Left lung (tissue), 10 donors: ENCODE data around the gene CSH2. TPM values are rescaled to one million over a fixed set of nuclear protein-coding genes. Genes with fewer than 3 reads are reported as not detected.
A peak's percentile ranks its signal among the peaks of the same experiment; 100 is the strongest.

ENCODE experiments used
- ATAC-seq: fragments of 200-7000 bp; cut with Tn5 transposase; one replicate; pipeline ENCODE4 v1.9.1; 2020; ENCODE audit warnings: moderate library complexity
- DNase-seq, 4 donors: peaks; one replicate each; pipeline ENCODE4 v3.0.0-alpha.2; 2013 to 2020
- H3K27ac ChIP-seq, 2 donors: fragments of 200-600 bp; sonication (generic) in 1 of 2; one replicate each; pipeline versions ENCODE4 v1.5.0 to v1.8.0; 2020 to 2021
- H3K27me3 ChIP-seq, 2 donors: fragments of 200-600 bp; sonication (generic) in 1 of 2; one replicate each; pipeline versions ENCODE4 v1.5.0 to v1.8.0; 2020 to 2021
- H3K36me3 ChIP-seq, 2 donors: fragments of 200-600 bp; sonication (generic) in 1 of 2; one replicate each; pipeline versions ENCODE4 v1.5.0 to v1.8.0; 2020 to 2021
- H3K4me1 ChIP-seq, 2 donors: fragments of 200-600 bp; one replicate each; pipeline ENCODE4 v1.8.0; 2021
- H3K4me3 ChIP-seq, 2 donors: fragments of 200-600 bp; sonication (generic) in 1 of 2; one replicate each; pipeline versions ENCODE4 v1.5.0 to v1.8.0; 2020 to 2021; ENCODE audit warnings: mild to moderate bottlenecking in 1 of 2
- H3K9me3 ChIP-seq, 2 donors: fragments of 200-600 bp; sonication (generic) in 1 of 2; one replicate each; pipeline versions ENCODE4 v1.5.0 to v1.8.0; 2020 to 2021
- CTCF ChIP-seq, 2 donors: fragments of 200-600 bp; sonication (generic) in 1 of 2; IDR thresholded peaks; one replicate each; pipeline versions ENCODE4 v1.5.0 to v1.8.0; 2021; ENCODE audit warnings: antibody characterized with exemption in 2 of 2
- intact Hi-C, 2 donors: fragments of 100-400 bp; cut with DNase I; formaldehyde crosslinking; loops; one replicate each; pipeline versions ENCODE4 v1.11.2 to v1.14.2; 2022
- polyA plus RNA-seq, 6 donors: library from polyadenylated mRNA; unstranded; fragments of 120-200 nt; gene quantifications; one replicate each; pipeline ENCODE4 v1.2.1, GENCODE V29; 2013; ENCODE audit not compliant: insufficient read length in 6 of 6
- total RNA-seq, 2 donors: library from RNA; stranded (reverse); fragmentation: NEBNext Ultra II Directional; extraction: Animal tissue kit (Norgen Biotek cat#: 25700); gene quantifications; one replicate each; pipeline ENCODE4 v1.2.1, GENCODE V29; 2021
- donor health status: DM: no; HTN: yes; CAD: no.
- donor health status: DM: no; HTN: no; CAD: no.

Gene CSH2
- total and polyA plus RNA-seq, 8 donors = 0.20 to 6.7 (median 0.23) TPM; not detected in 5

GRCh38 chr17:63838631-63839171, 34.8 kb downstream of the CSH2 start:
- peak; percentile 27 for ATAC-seq

GRCh38 chr17:63837962-63838600, 35.4 kb downstream of the CSH2 start:
- Histone ChIP-seq H3K27me3 (no peaks in the 10 kb centered on the region), H3K27ac (peak overlapping the region; percentile 93), H3K36me3 (peaks cover 0 to 45% of the 10 kb centered on the region in 2 donors), H3K4me3 (no peak overlapping the region), H3K4me1 (peaks cover 28 to 60% of the 10 kb centered on the region in 2 donors), H3K9me3 (no peaks in the 10 kb centered on the region)
- ATAC-seq = no peak
- no peak for DNase-seq
- intact Hi-C loops = no loop called here
- no peak for TF ChIP-seq CTCF (IDR thresholded peaks at IDR 0.05)

More at GRCh38 chr17:63838631-63839171, 34.8 kb downstream of the CSH2 start:
- intact Hi-C loops = no loop called here
- Histone ChIP-seq H3K27me3 (no peaks in the 10 kb centered on the region), H3K4me1 (peaks cover 28 to 65% of the 10 kb centered on the region in 2 donors), H3K27ac (peak overlapping the region; percentile 93), H3K9me3 (no peaks in the 10 kb centered on the region), H3K4me3 (peak overlapping the region in 1 of 2 donors; percentile 19), H3K36me3 (peaks cover 0 to 39% of the 10 kb centered on the region in 2 donors)
- DNase-seq = peak; percentile 76 to 90 (median 86)
- TF ChIP-seq CTCF (IDR thresholded peaks at IDR 0.05) = no peak

- H3K36me3 ChIP-seq = peaks cover 0 to 51% of the 10 kb centered on the region in 2 donors
These were observed 36.0 kb downstream of the CSH2 start for GRCh38 chr17:63837480-63837879.

DNA sequence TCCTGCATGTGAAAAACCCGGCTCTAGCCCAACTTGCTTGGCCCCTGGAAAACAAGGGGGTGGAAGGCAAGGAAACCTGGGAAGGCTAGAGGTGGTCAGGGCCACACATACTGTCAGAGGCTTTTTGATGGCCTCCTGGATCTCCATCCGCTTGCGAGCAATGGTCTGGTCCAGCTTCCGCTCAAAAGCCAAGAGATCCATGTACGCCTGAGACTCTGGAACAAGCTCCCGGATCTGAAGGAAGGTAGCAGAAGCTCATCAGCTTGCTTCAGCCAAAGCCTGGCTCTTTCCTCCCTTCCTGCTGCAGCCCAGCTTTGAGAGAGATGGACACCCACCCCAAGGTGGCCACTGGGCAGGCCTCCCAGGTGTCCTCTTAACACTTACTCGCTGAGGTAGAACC, 36.7 kb downstream of the CSH2 start:
- intact Hi-C loops = no loop called here
- H3K27ac ChIP-seq = no peak overlapping the region

More at GRCh38 chr17:63837480-63837879, 36.0 kb downstream of the CSH2 start:
- no peak for TF ChIP-seq CTCF (IDR thresholded peaks at IDR 0.05)
- Histone ChIP-seq H3K4me1 (peaks cover 28 to 60% of the 10 kb centered on the region in 2 donors), H3K27me3 (no peaks in the 10 kb centered on the region), H3K27ac (peak overlapping the region in 1 of 2 donors; percentile 93), H3K9me3 (no peaks in the 10 kb centered on the region), H3K4me3 (no peak overlapping the region)
- intact Hi-C loops = no loop called here
- DNase-seq (no peak), ATAC-seq (no peak)

More for the DNA sequence above, 36.7 kb downstream of the CSH2 start:
- DNase-seq = no peak
- no peaks in the 10 kb centered on the region for H3K9me3 ChIP-seq
- no peak overlapping the region for H3K4me3 ChIP-seq
- H3K27me3 ChIP-seq = no peaks in the 10 kb centered on the region
- peaks cover 28 to 59% of the 10 kb centered on the region in 2 donors for H3K4me1 ChIP-seq
- TF ChIP-seq CTCF (IDR thresholded peaks at IDR 0.05) = no peak
- H3K36me3 ChIP-seq = peaks cover 0 to 58% of the 10 kb centered on the region in 2 donors
- ATAC-seq = no peak
